ENCODE measurements around the gene PCTP.

Gene PCTP

GRCh38 chr17:55812323-55812722, 61.5 kb downstream of the PCTP start:
- DNase-seq: no peak

GRCh38 chr17:55813944-55814343, 63.1 kb downstream of the PCTP start:
- no peak for DNase-seq

- DNase-seq: no peak
Measured at GRCh38 chr17:55814377-55814776, 63.5 kb downstream of the PCTP start.

GRCh38 chr17:55816532-55817396, 65.9 kb downstream of the PCTP start:
- DNase-seq: no peak

GRCh38 chr17:55817397-55817709, 66.5 kb downstream of the PCTP start:
- no peak for DNase-seq

- no peak for DNase-seq
Measured at GRCh38 chr17:55818026-55818425, 67.2 kb downstream of the PCTP start.

- no peak for DNase-seq
Measured at GRCh38 chr17:55818451-55819375, 67.9 kb downstream of the PCTP start.

- DNase-seq: no peak
Measured at GRCh38 chr17:55820675-55821074, 69.8 kb downstream of the PCTP start.

- DNase-seq: no peak
Measured at GRCh38 chr17:55822028-55822427, 71.2 kb downstream of the PCTP start.

- DNase-seq: no peak
Measured at GRCh38 chr17:55825213-55825612, 74.4 kb downstream of the PCTP start.
